HEK293 (cell line): ENCODE data around the gene FBXO17.

Experiments
- HOXA7 ChIP-seq: sonication (generic); formaldehyde crosslinking; IDR thresholded peaks from 2 replicates; pipeline ENCODE4 v1.8.1; 2022; ENCODE audit warnings: missing genetic modification reagents, borderline replicate concordance
- KLF8 ChIP-seq: fragments of 450-650 bp; formaldehyde crosslinking; IDR thresholded peaks from 2 replicates; pipeline ENCODE4 v1.5.1; 2016; ENCODE audit warnings: missing biosample characterization, missing genetic modification characterization
- SALL2 ChIP-seq: fragments of 450-650 bp; formaldehyde crosslinking; IDR thresholded peaks from 2 replicates; pipeline ENCODE4 v1.5.0; 2017; ENCODE audit warnings: missing biosample characterization, mild to moderate bottlenecking, missing genetic modification characterization, borderline replicate concordance
- WT1 ChIP-seq: fragments of 450-650 bp; formaldehyde crosslinking; IDR thresholded peaks from 2 replicates; pipeline ENCODE4 v1.5.1; 2016; ENCODE audit warnings: missing biosample characterization, missing genetic modification characterization
- ZBTB8A ChIP-seq: fragments of 450-650 bp; formaldehyde crosslinking; IDR thresholded peaks from 2 replicates; pipeline ENCODE4 v1.5.1; 2016; ENCODE audit warnings: missing biosample characterization, missing genetic modification characterization
- ZNF211 ChIP-seq: fragments of 450-650 bp; formaldehyde crosslinking; IDR thresholded peaks from 2 replicates; pipeline ENCODE4 v1.5.1; 2016; ENCODE audit warnings: low read depth, missing biosample characterization, missing genetic modification characterization
- ZNF248 ChIP-seq: fragments of 450-650 bp; formaldehyde crosslinking; IDR thresholded peaks from 2 replicates; pipeline ENCODE4 v1.5.1; 2017; ENCODE audit warnings: missing biosample characterization, missing genetic modification characterization
- ZNF311 ChIP-seq: fragments of 450-650 bp; formaldehyde crosslinking; IDR thresholded peaks from 2 replicates; pipeline ENCODE4 v1.5.1; 2017; ENCODE audit warnings: missing biosample characterization, missing genetic modification characterization, borderline replicate concordance
- ZNF433 ChIP-seq: fragments of 450-650 bp; formaldehyde crosslinking; IDR thresholded peaks from 2 replicates; pipeline ENCODE4 v1.5.1; 2016; ENCODE audit warnings: missing biosample characterization, missing genetic modification characterization, low read depth
- ZNF521 ChIP-seq: fragments of 450-650 bp; formaldehyde crosslinking; IDR thresholded peaks from 2 replicates; pipeline ENCODE4 v1.5.1; 2017; ENCODE audit warnings: missing biosample characterization, mild to moderate bottlenecking, missing genetic modification characterization
- ZNF548 ChIP-seq: fragments of 450-650 bp; formaldehyde crosslinking; IDR thresholded peaks from 2 replicates; pipeline ENCODE4 v1.5.1; 2016; ENCODE audit warnings: missing biosample characterization, missing genetic modification characterization
- ZNF585B ChIP-seq: fragments of 450-650 bp; formaldehyde crosslinking; IDR thresholded peaks from 2 replicates; pipeline ENCODE4 v1.5.1; 2016; ENCODE audit warnings: missing biosample characterization, missing genetic modification characterization
- ZNF624 ChIP-seq: fragments of 450-650 bp; formaldehyde crosslinking; IDR thresholded peaks from 2 replicates; pipeline ENCODE4 v1.5.1; 2017; ENCODE audit warnings: missing biosample characterization, missing genetic modification characterization
- ZNF747 ChIP-seq: fragments of 450-650 bp; formaldehyde crosslinking; IDR thresholded peaks from 2 replicates; pipeline ENCODE4 v1.5.1; 2016; ENCODE audit warnings: missing biosample characterization, missing genetic modification characterization
- ZNF768 ChIP-seq: fragments of 450-650 bp; formaldehyde crosslinking; IDR thresholded peaks from 2 replicates; pipeline ENCODE4 v1.5.1; 2018; ENCODE audit warnings: missing biosample characterization, mild to moderate bottlenecking, missing genetic modification characterization
- ZNF837 ChIP-seq: fragments of 450-650 bp; formaldehyde crosslinking; IDR thresholded peaks from 2 replicates; pipeline ENCODE4 v1.5.1; 2016; ENCODE audit warnings: missing biosample characterization, missing genetic modification characterization
- TF ChIP-seq, protein P1 (sequence below): fragments of 450-650 bp; formaldehyde crosslinking; IDR thresholded peaks from 2 replicates; pipeline ENCODE4 v1.5.1; 2016; ENCODE audit warnings: missing biosample characterization, missing genetic modification characterization
- TF ChIP-seq, protein P2 (sequence below): fragments of 450-650 bp; formaldehyde crosslinking; IDR thresholded peaks from 2 replicates; pipeline ENCODE4 v1.5.1; 2016; ENCODE audit warnings: missing biosample characterization, missing genetic modification characterization
- TF ChIP-seq, protein P3 (sequence below): fragments of 450-650 bp; formaldehyde crosslinking; IDR thresholded peaks from 2 replicates; pipeline ENCODE4 v1.5.1; 2017; ENCODE audit warnings: missing biosample characterization, missing genetic modification characterization
- TF ChIP-seq, protein P4 (sequence below): fragments of 450-650 bp; formaldehyde crosslinking; IDR thresholded peaks from 2 replicates; pipeline ENCODE4 v1.5.1; 2017; ENCODE audit warnings: missing biosample characterization, missing genetic modification characterization
- TF ChIP-seq, protein P5 (sequence below): fragments of 450-650 bp; formaldehyde crosslinking; IDR thresholded peaks from 2 replicates; pipeline ENCODE4 v1.5.1; 2017; ENCODE audit warnings: missing biosample characterization, missing genetic modification characterization
- TF ChIP-seq, protein P6 (sequence below): fragments of 450-650 bp; formaldehyde crosslinking; optimal IDR thresholded peaks from 2 replicates; pipeline ENCODE3; 2016; ENCODE audit warnings: missing biosample characterization, mild to moderate bottlenecking, missing genetic modification characterization
- TF ChIP-seq, protein P7 (sequence below): fragments of 450-650 bp; formaldehyde crosslinking; IDR thresholded peaks from 2 replicates; pipeline ENCODE4 v1.5.1; 2016; ENCODE audit warnings: missing biosample characterization, missing genetic modification characterization
- TF ChIP-seq, protein P8 (sequence below): fragments of 450-650 bp; formaldehyde crosslinking; IDR thresholded peaks from 2 replicates; pipeline ENCODE4; 2016; ENCODE audit warnings: missing biosample characterization, missing genetic modification characterization

The FBXO17 gene

DNA sequence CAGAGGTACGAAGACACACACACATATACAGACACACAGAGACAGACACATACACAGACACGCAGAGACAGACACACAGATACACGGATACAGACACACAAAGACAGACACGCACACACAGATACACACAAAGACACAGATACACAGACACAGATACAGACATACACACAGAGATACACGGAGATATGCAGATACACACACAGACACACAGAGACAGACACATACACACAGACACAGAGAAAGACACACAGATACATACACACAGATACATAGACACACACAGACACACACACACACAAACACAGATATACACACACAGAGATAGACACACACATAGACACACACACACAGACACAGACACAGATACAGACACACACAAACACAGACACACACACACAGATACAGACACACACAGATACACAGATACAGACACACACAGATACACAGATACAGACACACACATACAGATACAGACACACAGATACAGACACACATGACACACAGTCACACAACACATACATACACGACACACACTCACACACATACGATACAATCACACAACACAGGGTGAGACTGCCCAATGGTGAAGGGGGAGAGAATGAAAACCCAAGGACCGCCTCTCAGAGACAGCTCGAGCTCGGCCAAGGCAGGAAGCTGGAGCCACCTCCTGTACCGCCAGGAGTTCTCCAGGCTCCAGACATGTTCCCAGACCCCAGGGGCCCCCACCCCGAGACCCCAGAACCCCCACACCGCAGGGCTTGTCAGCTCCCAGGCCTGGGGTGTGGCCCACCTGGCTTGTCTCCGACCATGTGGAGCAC, 54.7 kb downstream of the FBXO17 start (continued):
- TF ChIP-seq, protein P1, sequence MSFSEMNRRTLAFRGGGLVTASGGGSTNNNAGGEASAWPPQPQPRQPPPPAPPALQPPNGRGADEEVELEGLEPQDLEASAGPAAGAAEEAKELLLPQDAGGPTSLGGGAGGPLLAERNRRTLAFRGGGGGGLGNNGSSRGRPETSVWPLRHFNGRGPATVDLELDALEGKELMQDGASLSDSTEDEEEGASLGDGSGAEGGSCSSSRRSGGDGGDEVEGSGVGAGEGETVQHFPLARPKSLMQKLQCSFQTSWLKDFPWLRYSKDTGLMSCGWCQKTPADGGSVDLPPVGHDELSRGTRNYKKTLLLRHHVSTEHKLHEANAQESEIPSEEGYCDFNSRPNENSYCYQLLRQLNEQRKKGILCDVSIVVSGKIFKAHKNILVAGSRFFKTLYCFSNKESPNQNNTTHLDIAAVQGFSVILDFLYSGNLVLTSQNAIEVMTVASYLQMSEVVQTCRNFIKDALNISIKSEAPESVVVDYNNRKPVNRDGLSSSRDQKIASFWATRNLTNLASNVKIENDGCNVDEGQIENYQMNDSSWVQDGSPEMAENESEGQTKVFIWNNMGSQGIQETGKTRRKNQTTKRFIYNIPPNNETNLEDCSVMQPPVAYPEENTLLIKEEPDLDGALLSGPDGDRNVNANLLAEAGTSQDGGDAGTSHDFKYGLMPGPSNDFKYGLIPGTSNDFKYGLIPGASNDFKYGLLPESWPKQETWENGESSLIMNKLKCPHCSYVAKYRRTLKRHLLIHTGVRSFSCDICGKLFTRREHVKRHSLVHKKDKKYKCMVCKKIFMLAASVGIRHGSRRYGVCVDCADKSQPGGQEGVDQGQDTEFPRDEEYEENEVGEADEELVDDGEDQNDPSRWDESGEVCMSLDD: peak; percentile 66; the same call in 1 of the 2 replicates
- no peak for TF ChIP-seq ZNF624 (tag by site-specific recombination)
- no peak for TF ChIP-seq ZNF747
- peak; percentile 100 for TF ChIP-seq ZNF311 (tag by site-specific recombination)
- TF ChIP-seq, protein P2, sequence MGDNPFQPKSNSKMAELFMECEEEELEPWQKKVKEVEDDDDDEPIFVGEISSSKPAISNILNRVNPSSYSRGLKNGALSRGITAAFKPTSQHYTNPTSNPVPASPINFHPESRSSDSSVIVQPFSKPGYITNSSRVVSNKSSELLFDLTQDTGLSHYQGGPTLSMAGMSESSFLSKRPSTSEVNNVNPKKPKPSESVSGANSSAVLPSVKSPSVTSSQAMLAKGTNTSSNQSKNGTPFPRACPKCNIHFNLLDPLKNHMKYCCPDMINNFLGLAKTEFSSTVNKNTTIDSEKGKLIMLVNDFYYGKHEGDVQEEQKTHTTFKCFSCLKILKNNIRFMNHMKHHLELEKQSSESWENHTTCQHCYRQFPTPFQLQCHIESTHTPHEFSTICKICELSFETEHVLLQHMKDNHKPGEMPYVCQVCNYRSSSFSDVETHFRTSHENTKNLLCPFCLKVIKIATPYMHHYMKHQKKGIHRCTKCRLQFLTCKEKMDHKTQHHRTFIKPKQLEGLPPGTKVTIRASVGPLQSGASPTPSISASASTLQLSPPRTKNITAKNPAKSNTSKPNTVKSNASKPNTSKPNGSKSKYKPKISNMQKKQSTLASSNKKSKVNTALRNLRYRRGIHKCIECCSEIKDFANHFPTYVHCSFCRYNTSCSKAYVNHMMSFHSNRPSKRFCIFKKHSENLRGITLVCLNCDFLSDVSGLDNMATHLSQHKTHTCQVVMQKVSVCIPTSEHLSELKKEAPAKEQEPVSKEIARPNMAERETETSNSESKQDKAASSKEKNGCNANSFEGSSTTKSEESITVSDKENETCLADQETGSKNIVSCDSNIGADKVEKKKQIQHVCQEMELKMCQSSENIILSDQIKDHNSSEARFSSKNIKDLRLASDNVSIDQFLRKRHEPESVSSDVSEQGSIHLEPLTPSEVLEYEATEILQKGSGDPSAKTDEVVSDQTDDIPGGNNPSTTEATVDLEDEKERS (tag by site-specific recombination): no peak
- TF ChIP-seq, protein P3, sequence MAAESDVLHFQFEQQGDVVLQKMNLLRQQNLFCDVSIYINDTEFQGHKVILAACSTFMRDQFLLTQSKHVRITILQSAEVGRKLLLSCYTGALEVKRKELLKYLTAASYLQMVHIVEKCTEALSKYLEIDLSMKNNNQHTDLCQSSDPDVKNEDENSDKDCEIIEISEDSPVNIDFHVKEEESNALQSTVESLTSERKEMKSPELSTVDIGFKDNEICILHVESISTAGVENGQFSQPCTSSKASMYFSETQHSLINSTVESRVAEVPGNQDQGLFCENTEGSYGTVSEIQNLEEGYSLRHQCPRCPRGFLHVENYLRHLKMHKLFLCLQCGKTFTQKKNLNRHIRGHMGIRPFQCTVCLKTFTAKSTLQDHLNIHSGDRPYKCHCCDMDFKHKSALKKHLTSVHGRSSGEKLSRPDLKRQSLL (tag by site-specific recombination): no peak
- TF ChIP-seq, protein P4, sequence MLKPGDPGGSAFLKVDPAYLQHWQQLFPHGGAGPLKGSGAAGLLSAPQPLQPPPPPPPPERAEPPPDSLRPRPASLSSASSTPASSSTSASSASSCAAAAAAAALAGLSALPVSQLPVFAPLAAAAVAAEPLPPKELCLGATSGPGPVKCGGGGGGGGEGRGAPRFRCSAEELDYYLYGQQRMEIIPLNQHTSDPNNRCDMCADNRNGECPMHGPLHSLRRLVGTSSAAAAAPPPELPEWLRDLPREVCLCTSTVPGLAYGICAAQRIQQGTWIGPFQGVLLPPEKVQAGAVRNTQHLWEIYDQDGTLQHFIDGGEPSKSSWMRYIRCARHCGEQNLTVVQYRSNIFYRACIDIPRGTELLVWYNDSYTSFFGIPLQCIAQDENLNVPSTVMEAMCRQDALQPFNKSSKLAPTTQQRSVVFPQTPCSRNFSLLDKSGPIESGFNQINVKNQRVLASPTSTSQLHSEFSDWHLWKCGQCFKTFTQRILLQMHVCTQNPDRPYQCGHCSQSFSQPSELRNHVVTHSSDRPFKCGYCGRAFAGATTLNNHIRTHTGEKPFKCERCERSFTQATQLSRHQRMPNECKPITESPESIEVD: no peak
- TF ChIP-seq, protein P5, sequence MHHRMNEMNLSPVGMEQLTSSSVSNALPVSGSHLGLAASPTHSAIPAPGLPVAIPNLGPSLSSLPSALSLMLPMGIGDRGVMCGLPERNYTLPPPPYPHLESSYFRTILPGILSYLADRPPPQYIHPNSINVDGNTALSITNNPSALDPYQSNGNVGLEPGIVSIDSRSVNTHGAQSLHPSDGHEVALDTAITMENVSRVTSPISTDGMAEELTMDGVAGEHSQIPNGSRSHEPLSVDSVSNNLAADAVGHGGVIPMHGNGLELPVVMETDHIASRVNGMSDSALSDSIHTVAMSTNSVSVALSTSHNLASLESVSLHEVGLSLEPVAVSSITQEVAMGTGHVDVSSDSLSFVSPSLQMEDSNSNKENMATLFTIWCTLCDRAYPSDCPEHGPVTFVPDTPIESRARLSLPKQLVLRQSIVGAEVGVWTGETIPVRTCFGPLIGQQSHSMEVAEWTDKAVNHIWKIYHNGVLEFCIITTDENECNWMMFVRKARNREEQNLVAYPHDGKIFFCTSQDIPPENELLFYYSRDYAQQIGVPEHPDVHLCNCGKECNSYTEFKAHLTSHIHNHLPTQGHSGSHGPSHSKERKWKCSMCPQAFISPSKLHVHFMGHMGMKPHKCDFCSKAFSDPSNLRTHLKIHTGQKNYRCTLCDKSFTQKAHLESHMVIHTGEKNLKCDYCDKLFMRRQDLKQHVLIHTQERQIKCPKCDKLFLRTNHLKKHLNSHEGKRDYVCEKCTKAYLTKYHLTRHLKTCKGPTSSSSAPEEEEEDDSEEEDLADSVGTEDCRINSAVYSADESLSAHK (tag by site-specific recombination): no peak
- TF ChIP-seq HOXA7: no peak
- TF ChIP-seq, protein P6, sequence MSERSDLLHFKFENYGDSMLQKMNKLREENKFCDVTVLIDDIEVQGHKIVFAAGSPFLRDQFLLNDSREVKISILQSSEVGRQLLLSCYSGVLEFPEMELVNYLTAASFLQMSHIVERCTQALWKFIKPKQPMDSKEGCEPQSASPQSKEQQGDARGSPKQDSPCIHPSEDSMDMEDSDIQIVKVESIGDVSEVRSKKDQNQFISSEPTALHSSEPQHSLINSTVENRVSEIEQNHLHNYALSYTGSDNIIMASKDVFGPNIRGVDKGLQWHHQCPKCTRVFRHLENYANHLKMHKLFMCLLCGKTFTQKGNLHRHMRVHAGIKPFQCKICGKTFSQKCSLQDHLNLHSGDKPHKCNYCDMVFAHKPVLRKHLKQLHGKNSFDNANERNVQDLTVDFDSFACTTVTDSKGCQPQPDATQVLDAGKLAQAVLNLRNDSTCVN: peak; percentile 19
- peak; percentile 82; the same call in 1 of the 2 replicates for TF ChIP-seq SALL2 (tag by site-specific recombination)
- TF ChIP-seq ZNF768 (tag by site-specific recombination): no peak; the same call in 1 of the 2 replicates
- TF ChIP-seq WT1: no peak
- no peak for TF ChIP-seq ZNF548
- no peak for TF ChIP-seq ZBTB8A (tag by site-specific recombination)
- TF ChIP-seq ZNF248 (tag by site-specific recombination): peak; percentile 92; the same call in 1 of the 2 replicates
- TF ChIP-seq ZNF211 (tag by site-specific recombination): 0 out of 2 replicates have a peak, but pooled peaks have one; percentile 26
- TF ChIP-seq, protein P7, sequence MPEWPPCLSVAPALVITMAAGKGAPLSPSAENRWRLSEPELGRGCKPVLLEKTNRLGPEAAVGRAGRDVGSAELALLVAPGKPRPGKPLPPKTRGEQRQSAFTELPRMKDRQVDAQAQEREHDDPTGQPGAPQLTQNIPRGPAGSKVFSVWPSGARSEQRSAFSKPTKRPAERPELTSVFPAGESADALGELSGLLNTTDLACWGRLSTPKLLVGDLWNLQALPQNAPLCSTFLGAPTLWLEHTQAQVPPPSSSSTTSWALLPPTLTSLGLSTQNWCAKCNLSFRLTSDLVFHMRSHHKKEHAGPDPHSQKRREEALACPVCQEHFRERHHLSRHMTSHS: no peak
- TF ChIP-seq ZNF837 (tag by site-specific recombination): no peak
- no peak for TF ChIP-seq ZNF433 (tag by site-specific recombination)
- TF ChIP-seq ZNF585B (tag by site-specific recombination): no peak
- TF ChIP-seq, protein P8, sequence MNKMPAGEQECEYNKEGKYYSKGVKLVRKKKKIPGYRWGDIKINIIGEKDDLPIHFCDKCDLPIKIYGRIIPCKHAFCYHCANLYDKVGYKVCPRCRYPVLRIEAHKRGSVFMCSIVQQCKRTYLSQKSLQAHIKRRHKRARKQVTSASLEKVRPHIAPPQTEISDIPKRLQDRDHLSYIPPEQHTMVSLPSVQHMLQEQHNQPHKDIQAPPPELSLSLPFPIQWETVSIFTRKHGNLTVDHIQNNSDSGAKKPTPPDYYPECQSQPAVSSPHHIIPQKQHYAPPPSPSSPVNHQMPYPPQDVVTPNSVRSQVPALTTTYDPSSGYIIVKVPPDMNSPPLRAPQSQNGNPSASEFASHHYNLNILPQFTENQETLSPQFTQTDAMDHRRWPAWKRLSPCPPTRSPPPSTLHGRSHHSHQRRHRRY: 0 out of 2 replicates have a peak, but pooled peaks have one; percentile 68
- peak; percentile 99 for TF ChIP-seq ZNF521 (tag by site-specific recombination)
- TF ChIP-seq KLF8: peak; percentile 8
